OCI-LY1 (cell line): ENCODE measurements around the gene ARHGEF16.

Experiments used
- EZH2 ChIP-seq: fragments of 200-600 bp; sonication (generic), shearing (Covaris generic); IDR thresholded peaks from 2 replicates; pipeline ENCODE4 v1.8.0; 2017; ENCODE audit warnings: borderline replicate concordance, mixed run types, mild to moderate bottlenecking, antibody characterized with exemption, low read length, moderate library complexity, mixed read lengths
- TF ChIP-seq, protein P1 (sequence below): fragments of 200-600 bp; sonication (generic), shearing (Covaris generic); IDR thresholded peaks from 2 replicates; pipeline ENCODE4 v1.5.1; 2017; ENCODE audit warnings: mild to moderate bottlenecking, antibody characterized with exemption, low read length, moderate library complexity, mixed read lengths

DNA sequence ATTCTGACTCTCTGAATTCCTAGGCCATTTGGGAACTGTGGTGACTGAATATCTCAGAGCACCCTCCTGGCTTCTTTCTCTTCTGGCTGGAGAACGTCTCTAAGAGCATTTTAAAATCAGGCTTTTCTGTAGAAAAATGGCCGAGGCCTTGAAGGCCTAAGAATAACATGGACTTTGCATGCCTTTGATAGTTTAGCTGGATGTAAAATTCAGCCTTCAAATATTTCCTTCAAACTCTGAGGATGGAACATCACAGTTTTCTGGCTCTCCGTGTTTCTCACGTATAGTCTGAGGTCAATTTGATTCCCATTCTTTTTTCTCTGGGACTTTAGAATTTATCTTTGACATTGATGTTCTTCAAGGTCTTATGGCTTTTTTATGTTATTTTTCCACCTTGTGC lies 34.0 kb downstream of the ARHGEF16 start:
- TF ChIP-seq, protein P1, sequence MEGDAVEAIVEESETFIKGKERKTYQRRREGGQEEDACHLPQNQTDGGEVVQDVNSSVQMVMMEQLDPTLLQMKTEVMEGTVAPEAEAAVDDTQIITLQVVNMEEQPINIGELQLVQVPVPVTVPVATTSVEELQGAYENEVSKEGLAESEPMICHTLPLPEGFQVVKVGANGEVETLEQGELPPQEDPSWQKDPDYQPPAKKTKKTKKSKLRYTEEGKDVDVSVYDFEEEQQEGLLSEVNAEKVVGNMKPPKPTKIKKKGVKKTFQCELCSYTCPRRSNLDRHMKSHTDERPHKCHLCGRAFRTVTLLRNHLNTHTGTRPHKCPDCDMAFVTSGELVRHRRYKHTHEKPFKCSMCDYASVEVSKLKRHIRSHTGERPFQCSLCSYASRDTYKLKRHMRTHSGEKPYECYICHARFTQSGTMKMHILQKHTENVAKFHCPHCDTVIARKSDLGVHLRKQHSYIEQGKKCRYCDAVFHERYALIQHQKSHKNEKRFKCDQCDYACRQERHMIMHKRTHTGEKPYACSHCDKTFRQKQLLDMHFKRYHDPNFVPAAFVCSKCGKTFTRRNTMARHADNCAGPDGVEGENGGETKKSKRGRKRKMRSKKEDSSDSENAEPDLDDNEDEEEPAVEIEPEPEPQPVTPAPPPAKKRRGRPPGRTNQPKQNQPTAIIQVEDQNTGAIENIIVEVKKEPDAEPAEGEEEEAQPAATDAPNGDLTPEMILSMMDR = no peak
- TF ChIP-seq EZH2 = no peak
